H1 (cell line): ENCODE data around the gene P2RY8. TPM values are rescaled to one million over a fixed set of nuclear protein-coding genes. Genes with fewer than 3 reads are reported as not detected.

Experiments
- EGR1 ChIP-seq: IDR thresholded peaks from 2 replicates; pipeline ENCODE4 v1.6.1; 2011; ENCODE audit warnings: low read depth, low read length, borderline replicate concordance
- JUND ChIP-seq: IDR thresholded peaks from 2 replicates; pipeline ENCODE4 v1.6.1; 2011; ENCODE audit warnings: mild to moderate bottlenecking, improper control_type of control experiment, low read length
- SIN3A ChIP-seq, 2 experiments: IDR thresholded peaks in 1 of 2; conservative IDR thresholded peaks in 1 of 2; 2 replicates each; pipeline ENCODE4 v1.6.1; 2011 to 2012; ENCODE audit warnings: low read length in 2 of 2, improper control_type of control experiment in 1 of 2, low read depth in 1 of 2, mild to moderate bottlenecking in 1 of 2
- TAF1 ChIP-seq: IDR thresholded peaks from 2 replicates; pipeline ENCODE4 v1.6.1; 2011; ENCODE audit warnings: mild to moderate bottlenecking, low read depth, low read length
- TBP ChIP-seq: IDR thresholded peaks from 2 replicates; pipeline ENCODE4 v1.6.1; 2011; ENCODE audit warnings: low read depth, low read length, improper control_type of control experiment
- polyA plus RNA-seq, 7 experiments: library from polyadenylated mRNA; depleted of rRNA in 3 of 7; stranded (reverse) in 5 of 7; unstranded in 2 of 7; fragments of >200 nt in 5 of 7; fragments of 200-250 nt in 2 of 7; gene quantifications; 1 replicate in 5 of 7; 2 replicates in 1 of 7; 4 replicates in 1 of 7; pipeline versions ENCODE4 v1.2.1 to v1.2.3, GENCODE V29; 2011 to 2013; ENCODE audit warnings: missing spikeins in 2 of 7, mixed read lengths in 2 of 7
- total RNA-seq: library from RNA; stranded (reverse); fragmentation: NEBNext Ultra II Directional; extraction: Animal tissue kit (Norgen Biotek cat#: 25700); gene quantifications from 2 replicates; pipeline ENCODE4 v1.2.1, GENCODE V29; 2021

Gene P2RY8
- total and polyA plus RNA-seq, 2 of the 8 experiments (the other 6 are each of a cell fraction or from before 2014, with no cell fraction given) = 0.09 to 0.15 TPM

DNA sequence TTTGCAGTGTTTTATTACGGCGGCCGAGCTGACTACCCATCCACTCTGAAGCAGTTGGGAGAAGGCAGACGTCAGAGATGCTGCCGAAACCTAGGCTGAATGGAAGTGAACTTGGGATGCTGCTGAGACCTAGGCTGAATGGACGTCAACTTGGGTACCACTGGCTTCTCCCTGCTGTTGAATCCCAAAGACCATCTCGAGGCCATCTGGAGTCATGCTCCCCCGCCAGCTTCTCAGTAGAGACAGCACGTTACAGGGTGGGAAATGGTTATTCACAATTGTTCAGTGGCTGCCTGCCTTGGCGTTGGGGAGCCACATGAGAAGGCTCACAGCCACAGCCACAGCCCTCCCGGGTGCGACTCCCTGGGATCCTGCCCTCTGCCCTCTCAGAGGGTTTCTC lies 40.9 kb downstream of the P2RY8 start (continued):
- TF ChIP-seq SIN3A (conservative IDR thresholded peaks at IDR 0.05 in 1 of 2, IDR thresholded peaks at IDR 0.05 in 1 of 2; ENCODE audit: low read depth in 1 of 2, low read length in 2 of 2) = no peak
- no peak for TF ChIP-seq TBP
- no peak for TF ChIP-seq JUND
- TF ChIP-seq EGR1 = no peak
- TF ChIP-seq TAF1 = no peak
